Measurements from ENCODE around the gene UBE2E2.
"Not testable (repeated sequence)": the region's sequence is repeated elsewhere in the genome, so short reads cannot be mapped to it uniquely, and the experiment has no call there.

Gene UBE2E2

GRCh38 chr3:23202921-23203707, at the start of gene UBE2E2:
Gene UBE2E2, plus strand, starts transcription at chr3:23203327.
- in situ Hi-C loops (cut with HindIII; ENCODE audit: low sequenced_read_pairs): no loop called here

- in situ Hi-C loops (cut with HindIII; ENCODE audit: low sequenced_read_pairs): no loop called here
Observed at GRCh38 chr3:23153436-23153835, 49.7 kb upstream of the UBE2E2 start.

GRCh38 chr3:23157331-23157730, 45.8 kb upstream of the UBE2E2 start:
- in situ Hi-C loops (cut with HindIII; ENCODE audit: low sequenced_read_pairs): no loop called here

GRCh38 chr3:23159929-23160328, 43.2 kb upstream of the UBE2E2 start:
- in situ Hi-C loops (cut with HindIII; ENCODE audit: low sequenced_read_pairs): no loop called here

GRCh38 chr3:23161308-23161707, 41.8 kb upstream of the UBE2E2 start:
- in situ Hi-C loops (cut with HindIII; ENCODE audit: low sequenced_read_pairs): no loop called here

GRCh38 chr3:23161896-23162570, 41.1 kb upstream of the UBE2E2 start:
- in situ Hi-C loops (cut with HindIII; ENCODE audit: low sequenced_read_pairs): no loop called here

- in situ Hi-C loops (cut with HindIII; ENCODE audit: low sequenced_read_pairs): no loop called here
Observed at GRCh38 chr3:23162934-23163333, 40.2 kb upstream of the UBE2E2 start.

DNA sequence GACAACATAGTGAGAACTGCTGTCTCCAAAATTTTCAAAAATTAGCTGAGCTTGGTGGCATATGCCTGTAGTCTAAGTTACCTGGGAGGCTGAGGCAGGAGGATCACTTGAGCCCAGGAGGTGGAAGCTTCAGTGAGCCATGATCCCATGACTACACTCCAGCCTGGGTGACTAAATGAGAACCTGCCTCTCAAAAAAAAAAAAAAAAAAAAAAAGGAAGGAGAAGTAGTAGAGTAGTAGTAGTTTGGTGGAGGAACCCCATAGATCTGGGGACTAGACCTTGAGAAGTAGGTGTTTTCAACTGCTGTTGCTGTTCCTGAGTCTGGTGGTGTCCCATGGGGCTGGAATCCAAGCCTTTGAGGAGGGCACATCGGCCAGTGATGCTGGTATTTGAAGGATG, 38.4 kb upstream of the UBE2E2 start:
- in situ Hi-C loops (cut with HindIII; ENCODE audit: low sequenced_read_pairs): no loop called here

- in situ Hi-C loops (cut with HindIII; ENCODE audit: low sequenced_read_pairs): no loop called here
Observed at GRCh38 chr3:23165571-23165970, 37.6 kb upstream of the UBE2E2 start.

- in situ Hi-C loops (cut with HindIII; ENCODE audit: low sequenced_read_pairs): no loop called here
Observed at GRCh38 chr3:23166276-23166675, 36.9 kb upstream of the UBE2E2 start.

DNA sequence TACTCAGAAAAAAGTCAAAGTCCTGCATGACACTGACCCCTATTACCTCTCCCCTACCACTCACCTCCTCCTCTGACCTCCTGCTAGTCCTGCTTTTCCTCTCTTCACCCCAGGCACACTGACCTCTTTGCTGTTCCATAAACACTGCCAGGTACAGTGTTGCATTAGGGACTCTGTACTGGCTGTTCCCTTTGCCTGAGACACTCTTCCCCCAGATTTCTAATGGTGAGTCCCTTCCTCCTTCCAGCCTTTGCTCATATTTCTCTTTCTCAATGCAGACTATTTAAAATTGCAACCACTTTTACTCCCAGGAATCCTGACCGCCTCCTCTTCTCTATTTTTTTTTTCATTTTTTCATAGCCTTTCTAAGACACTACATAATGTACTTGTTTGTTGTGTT, 36.3 kb upstream of the UBE2E2 start:
- in situ Hi-C loops (cut with HindIII; ENCODE audit: low sequenced_read_pairs): no loop called here

DNA sequence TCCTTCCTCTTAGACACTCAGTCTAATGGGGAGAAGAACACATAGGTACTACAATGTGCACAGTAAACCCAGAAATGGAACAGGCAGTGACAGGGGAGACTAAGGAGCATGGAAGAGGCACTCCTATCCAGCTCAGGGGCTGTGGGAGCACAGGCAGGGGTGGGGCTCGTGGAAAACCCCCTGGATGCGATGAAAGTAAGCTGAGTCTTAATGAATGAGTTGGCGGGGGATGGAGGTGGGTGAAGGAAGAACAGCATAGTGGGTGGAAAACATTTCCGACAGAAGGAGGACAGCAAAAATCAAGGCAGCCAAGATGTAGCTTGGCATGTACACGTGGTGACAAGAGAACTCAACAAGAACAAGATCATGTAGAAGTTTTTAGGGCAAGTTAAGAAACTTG, 33.6 kb upstream of the UBE2E2 start:
- in situ Hi-C loops (cut with HindIII; ENCODE audit: low sequenced_read_pairs): no loop called here

- in situ Hi-C loops (cut with HindIII; ENCODE audit: low sequenced_read_pairs): no loop called here
Observed at GRCh38 chr3:23170291-23170690, 32.8 kb upstream of the UBE2E2 start.

DNA sequence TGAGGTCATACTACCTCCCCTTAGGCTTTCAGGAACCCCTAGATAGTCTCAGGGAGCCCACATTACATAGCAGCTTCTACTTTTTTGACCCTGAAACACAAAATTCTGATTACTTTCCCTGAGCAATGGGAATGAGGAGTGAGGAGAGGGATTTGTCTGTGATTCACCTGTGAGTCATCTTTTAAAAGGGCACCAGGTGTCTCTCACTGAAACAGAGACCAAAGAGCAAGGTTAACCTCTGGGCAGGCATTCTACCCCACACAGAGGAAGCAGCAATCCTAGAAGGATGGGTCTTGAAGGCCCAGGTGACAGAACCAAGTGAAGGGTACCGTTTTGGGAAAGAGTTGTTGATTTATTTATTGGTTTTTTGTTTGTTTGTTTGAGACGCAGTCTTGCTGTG, 31.1 kb upstream of the UBE2E2 start:
- in situ Hi-C loops (cut with HindIII; ENCODE audit: low sequenced_read_pairs): no loop called here

DNA sequence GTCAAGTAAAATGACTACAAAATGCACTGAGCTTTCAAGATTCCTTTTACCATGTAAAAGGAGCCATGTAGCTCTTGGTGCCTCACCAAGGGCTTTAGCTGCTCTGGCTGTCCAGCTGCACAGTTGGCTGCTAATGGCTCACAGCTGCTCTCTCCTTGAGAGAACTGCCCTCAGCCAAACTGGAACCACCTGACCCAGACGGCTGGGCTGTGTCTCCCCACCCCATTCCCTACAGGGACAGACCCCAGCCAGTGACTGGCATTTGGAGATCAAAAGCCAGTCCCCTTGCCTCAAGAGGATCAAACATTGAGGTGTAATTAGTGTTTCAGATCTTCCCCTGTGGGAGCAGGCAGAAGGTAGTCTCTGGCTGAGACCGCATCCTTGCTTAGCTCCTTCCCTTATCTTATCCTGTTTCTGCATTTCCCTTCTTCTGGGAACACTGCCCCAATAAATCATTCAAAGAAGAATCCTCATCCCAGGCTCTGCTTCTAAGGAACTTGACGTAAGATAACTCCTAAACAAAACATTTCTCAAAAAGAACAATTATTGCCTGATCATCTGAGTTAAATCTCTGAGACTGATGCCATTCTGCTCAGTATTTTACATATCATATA, 28.6 kb upstream of the UBE2E2 start:
- in situ Hi-C loops (cut with HindIII; ENCODE audit: low sequenced_read_pairs): no loop called here

DNA sequence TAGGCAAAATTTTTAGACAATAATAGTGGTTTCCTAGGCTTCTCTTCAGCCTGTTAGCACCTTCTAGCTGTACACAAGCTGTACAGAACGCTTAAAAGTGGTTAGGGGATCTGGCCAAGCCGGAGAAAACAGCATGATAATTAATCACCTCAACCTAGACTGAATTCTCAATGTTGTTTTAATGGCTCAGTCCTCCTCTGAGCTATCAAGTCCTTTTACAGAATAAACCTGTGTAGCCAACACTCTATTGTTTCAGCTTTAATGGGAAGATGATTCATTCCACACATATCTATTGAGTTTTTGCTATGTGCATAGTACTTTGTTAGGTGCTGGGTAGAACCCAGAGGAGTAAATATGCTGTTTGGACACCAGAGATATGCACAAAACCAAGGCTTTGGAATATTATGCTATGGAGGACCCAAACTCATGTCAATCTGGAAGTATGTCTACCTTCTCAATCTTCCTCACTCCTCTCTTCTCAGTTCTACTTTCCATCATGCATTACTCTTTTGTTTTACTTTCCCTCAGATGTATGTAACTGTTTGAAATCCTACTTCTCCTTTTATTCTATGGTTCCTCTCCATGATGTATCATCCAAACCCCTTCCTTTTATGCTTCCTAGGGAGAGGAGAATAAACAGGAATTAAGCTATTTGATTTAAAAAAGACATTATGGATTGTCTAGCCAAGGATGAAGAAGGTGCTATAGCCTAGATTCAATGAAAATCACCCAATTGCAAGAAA, 27.6 kb upstream of the UBE2E2 start:
- in situ Hi-C loops (cut with HindIII; ENCODE audit: low sequenced_read_pairs): no loop called here

- in situ Hi-C loops (cut with HindIII; ENCODE audit: low sequenced_read_pairs): not testable (repeated sequence)
Observed at GRCh38 chr3:23176839-23177238, 26.3 kb upstream of the UBE2E2 start.

DNA sequence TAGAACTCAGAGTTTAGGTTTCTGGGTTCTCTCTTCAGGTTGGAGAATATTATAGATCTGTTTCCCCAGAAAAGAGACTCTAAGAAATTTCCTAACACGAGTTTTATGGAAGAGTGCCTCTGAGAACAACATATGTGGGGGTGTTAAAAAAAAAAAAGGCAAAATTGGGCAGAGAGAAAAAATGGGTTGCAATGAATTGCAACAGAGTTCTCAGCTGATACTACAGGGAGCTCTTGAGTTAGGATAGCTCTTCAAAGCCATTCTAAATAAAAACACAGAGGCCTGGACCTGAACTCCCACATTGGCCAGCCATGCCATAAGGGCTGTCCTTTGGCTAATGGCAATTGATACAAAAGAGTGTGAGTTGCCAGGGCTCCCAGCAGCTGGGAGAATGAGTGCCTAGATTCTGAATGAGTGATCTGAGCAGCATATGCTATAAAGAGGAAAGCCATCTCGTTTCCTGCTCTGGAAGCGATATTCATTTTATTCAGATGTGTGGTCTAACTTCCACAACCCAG, 20.1 kb upstream of the UBE2E2 start:
- in situ Hi-C loops (cut with HindIII; ENCODE audit: low sequenced_read_pairs): no loop called here

GRCh38 chr3:23183731-23184130, 19.4 kb upstream of the UBE2E2 start:
- in situ Hi-C loops (cut with HindIII; ENCODE audit: low sequenced_read_pairs): no loop called here

- in situ Hi-C loops (cut with HindIII; ENCODE audit: low sequenced_read_pairs): no loop called here
Observed at GRCh38 chr3:23185861-23186260, 17.3 kb upstream of the UBE2E2 start.

DNA sequence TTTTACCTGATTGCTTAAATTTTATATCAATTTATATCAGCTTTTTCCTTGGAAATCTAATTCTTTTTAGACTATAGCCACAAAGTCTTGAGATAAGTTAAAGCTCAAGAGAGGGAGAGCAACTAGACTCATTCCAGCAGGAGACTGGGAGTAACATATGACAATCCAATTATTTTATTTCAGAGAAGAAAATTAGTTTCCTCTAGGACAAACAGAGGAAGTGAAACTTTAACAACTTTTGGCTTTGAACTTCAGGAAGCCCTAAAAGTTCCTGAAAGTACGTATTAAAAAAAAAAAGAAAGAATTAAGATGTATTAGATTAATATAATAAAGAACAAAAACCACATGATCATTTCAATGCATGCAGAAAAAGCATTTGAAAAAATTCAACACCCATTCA, 13.9 kb upstream of the UBE2E2 start:
- in situ Hi-C loops (cut with HindIII; ENCODE audit: low sequenced_read_pairs): no loop called here

Measured in DLD1 (cell line).